ENCODE measurements around the gene ZNG1F. TPM values are rescaled to one million over a fixed set of nuclear protein-coding genes. Genes with fewer than 3 reads are reported as not detected.
"Not testable (repeated sequence)": the region's sequence is repeated elsewhere in the genome, so short reads cannot be mapped to it uniquely, and the experiment has no call there.

ZNG1F gene
- total and polyA plus RNA-seq, 2 of the 4 experiments (the other 2 are of a cell fraction), result 3.4 to 6.5 TPM

DNA sequence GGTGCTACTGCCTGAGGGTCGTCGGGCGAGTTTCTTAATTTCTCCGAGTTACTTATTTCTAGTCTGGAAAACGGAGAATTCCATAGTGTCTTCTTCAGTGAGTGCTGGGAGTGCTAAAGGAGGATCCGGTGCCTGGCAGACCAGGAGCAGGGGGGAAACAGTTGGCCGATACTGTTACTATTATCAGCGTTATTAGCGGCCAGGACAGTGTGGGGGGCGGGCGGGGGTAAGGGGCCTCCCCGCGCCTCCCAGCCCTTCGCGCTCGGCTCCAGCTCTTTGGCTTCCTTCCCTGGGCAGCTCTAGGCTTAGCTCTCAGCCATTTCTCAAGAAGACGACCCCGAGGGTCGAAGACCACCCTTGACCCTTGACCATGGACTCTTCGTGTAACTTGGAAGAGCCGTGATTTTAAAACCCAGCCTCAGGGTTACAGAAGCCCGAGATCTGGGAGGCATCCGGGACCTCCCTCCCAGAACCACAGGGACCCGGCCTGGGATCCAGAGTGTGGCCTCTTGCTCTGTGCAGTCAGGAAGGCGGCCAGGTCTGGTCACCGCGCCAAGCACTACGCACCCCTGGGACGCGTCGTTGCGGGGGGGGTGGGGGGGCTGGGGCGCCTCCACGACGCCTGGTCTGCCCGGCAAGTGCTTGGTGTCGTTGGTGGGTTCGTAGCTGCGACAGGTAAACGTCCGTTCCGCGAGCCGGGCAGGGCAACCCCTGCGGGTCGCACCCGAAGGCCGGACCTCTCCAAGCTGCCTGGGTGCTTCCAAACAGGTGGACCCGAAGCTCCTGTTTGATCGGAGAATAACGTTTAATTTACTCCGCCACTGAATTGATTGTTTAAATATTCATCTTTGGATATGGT lies 64.6 kb downstream of the ZNG1F start:
- H3K36me3 ChIP-seq (ENCODE audit: control insufficient read depth, insufficient read depth, low read length); H2BK20ac ChIP-seq (ENCODE audit: low read depth, low read length); in situ Hi-C loops (cut with MboI; ENCODE audit: low sequenced_read_pairs); H2AK5ac ChIP-seq (ENCODE audit: low read depth, low read length); H3K9me3 ChIP-seq (ENCODE audit: control insufficient read depth, insufficient read depth, low read length); dilution Hi-C loops (cut with HindIII; ENCODE audit: low sequenced_read_pairs, unreplicated experiment); H3K9me1 ChIP-seq (ENCODE audit: insufficient read depth, low read length); H2BK5ac ChIP-seq (ENCODE audit: low read depth, low read length, poor library complexity, severe bottlenecking); H3K18ac ChIP-seq (ENCODE audit: low read depth, low read length); H3K79me1 ChIP-seq (ENCODE audit: low read depth in 1 of 2, low read length in 2 of 2); H3K9ac ChIP-seq (ENCODE audit: low read depth, low read length); CTCF ChIA-PET; H4K8ac ChIP-seq (ENCODE audit: low read depth in 2 of 2, low read length in 2 of 2); H2AFZ ChIP-seq (replicated peaks; ENCODE audit: low read length, poor library complexity); H2BK120ac ChIP-seq (ENCODE audit: low read depth, low read length); BruUV-seq (replicated peaks); H4K20me1 ChIP-seq (ENCODE audit: insufficient read depth, low read length); H3K56ac ChIP-seq (ENCODE audit: extremely low read depth, insufficient read depth, low read length); H3K27me3 ChIP-seq (ENCODE audit: control insufficient read depth, insufficient read depth, low read length); H3K4me3 ChIP-seq (ENCODE audit: insufficient read depth, low read depth, low read length); H3K4me2 ChIP-seq (ENCODE audit: low read depth, low read length); H3K4ac ChIP-seq (ENCODE audit: low read depth, low read length); H2BK15ac ChIP-seq (ENCODE audit: low read depth, low read length); DNase-seq; H3K23ac ChIP-seq (ENCODE audit: low read depth, low read length); H3K27ac ChIP-seq (ENCODE audit: insufficient read depth, low read length); H4K91ac ChIP-seq (ENCODE audit: insufficient read depth, low read depth, low read length); H3K4me1 ChIP-seq (ENCODE audit: control insufficient read depth, insufficient read depth, low read length); intact Hi-C loops (cut with micrococcal nuclease); H3K14ac ChIP-seq (replicated peaks; ENCODE audit: low read depth, low read length); POLR2A ChIA-PET (ENCODE audit: unreplicated experiment); H2AK9ac ChIP-seq (replicated peaks; ENCODE audit: low read depth, low read length, poor library complexity); H4K5ac ChIP-seq (ENCODE audit: low read depth, low read length): not testable (repeated sequence)
- ATAC-seq (ENCODE audit: low read depth), result peak; percentile 22; the same call in 1 of the 2 replicates
- no CpG with 5 or more reads among the region's 52 CpGs for WGBS, 2 experiments (ENCODE audit: extremely low coverage in 2 of 2, insufficient read length in 1 of 2)

DNA sequence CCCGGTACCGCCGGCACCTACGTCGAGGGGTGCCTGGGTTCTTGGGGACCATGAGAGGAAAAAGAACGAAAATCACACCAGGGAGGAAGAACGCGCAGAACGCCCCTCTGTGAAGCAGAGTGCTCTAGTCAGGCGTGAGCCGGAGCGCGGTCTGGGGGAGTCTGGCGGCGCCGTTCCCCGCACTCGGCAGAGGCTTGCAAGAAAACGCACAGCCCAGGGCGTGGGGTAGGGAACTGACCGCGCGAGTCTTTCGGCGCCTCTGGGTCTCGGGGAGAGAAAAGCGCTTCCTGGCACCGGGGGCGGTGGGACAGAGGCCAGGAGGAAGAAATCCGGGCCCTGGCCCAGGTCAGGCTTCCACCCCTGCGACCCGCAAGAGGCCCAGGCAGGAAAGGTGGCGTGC lies 65.3 kb downstream of the ZNG1F start:
- H3K23ac ChIP-seq (ENCODE audit: low read depth, low read length); H2AK9ac ChIP-seq (replicated peaks; ENCODE audit: low read depth, low read length, poor library complexity); H2AK5ac ChIP-seq (ENCODE audit: low read depth, low read length); H3K18ac ChIP-seq (ENCODE audit: low read depth, low read length); H3K9ac ChIP-seq (ENCODE audit: low read depth, low read length); H4K8ac ChIP-seq (ENCODE audit: low read depth in 2 of 2, low read length in 2 of 2); in situ Hi-C loops (cut with MboI; ENCODE audit: low sequenced_read_pairs); BruUV-seq (replicated peaks); H3K14ac ChIP-seq (replicated peaks; ENCODE audit: low read depth, low read length); dilution Hi-C loops (cut with HindIII; ENCODE audit: low sequenced_read_pairs, unreplicated experiment); H3K79me1 ChIP-seq (ENCODE audit: low read depth in 1 of 2, low read length in 2 of 2); DNase-seq; H3K36me3 ChIP-seq (ENCODE audit: control insufficient read depth, insufficient read depth, low read length); H2BK5ac ChIP-seq (ENCODE audit: low read depth, low read length, poor library complexity, severe bottlenecking); H3K9me1 ChIP-seq (ENCODE audit: insufficient read depth, low read length); H4K5ac ChIP-seq (ENCODE audit: low read depth, low read length); intact Hi-C loops (cut with micrococcal nuclease); H3K56ac ChIP-seq (ENCODE audit: extremely low read depth, insufficient read depth, low read length); H3K27me3 ChIP-seq (ENCODE audit: control insufficient read depth, insufficient read depth, low read length); H4K20me1 ChIP-seq (ENCODE audit: insufficient read depth, low read length); H3K4me3 ChIP-seq (ENCODE audit: insufficient read depth, low read depth, low read length); POLR2A ChIA-PET (ENCODE audit: unreplicated experiment); CTCF ChIA-PET; H2BK120ac ChIP-seq (ENCODE audit: low read depth, low read length); H4K91ac ChIP-seq (ENCODE audit: insufficient read depth, low read depth, low read length); H3K4me2 ChIP-seq (ENCODE audit: low read depth, low read length); H3K27ac ChIP-seq (ENCODE audit: insufficient read depth, low read length); H3K4ac ChIP-seq (ENCODE audit: low read depth, low read length); H3K9me3 ChIP-seq (ENCODE audit: control insufficient read depth, insufficient read depth, low read length); H3K4me1 ChIP-seq (ENCODE audit: control insufficient read depth, insufficient read depth, low read length); H2BK20ac ChIP-seq (ENCODE audit: low read depth, low read length); H2BK15ac ChIP-seq (ENCODE audit: low read depth, low read length); H2AFZ ChIP-seq (replicated peaks; ENCODE audit: low read length, poor library complexity): not testable (repeated sequence)
- ATAC-seq (ENCODE audit: low read depth), result peak; percentile 9; the same call in 1 of the 2 replicates
- WGBS, 2 experiments (ENCODE audit: extremely low coverage in 2 of 2, insufficient read length in 1 of 2), result no CpG with 5 or more reads among the region's 33 CpGs

All from IMR-90 (cell line).